K562 (cell line): ENCODE measurements around the gene UBQLN2. TPM values are rescaled to one million over a fixed set of nuclear protein-coding genes. Genes with fewer than 3 reads are reported as not detected.
"Not testable (repeated sequence)": the region's sequence is repeated elsewhere in the genome, so short reads cannot be mapped to it uniquely, and the experiment has no call there.

Source experiments
- ATAC-seq: fragments of 200-7000 bp; cut with Tn5 transposase; 3 replicates; pipeline ENCODE4 v1.9.1; 2020; ENCODE audit warnings: moderate library complexity
- BruUV-seq: library from RNA; stranded (reverse); fragments of 400-500 nt; replicated peaks from 2 replicates; lab custom pipeline; 2021; lab: Mats Ljungman, UMichigan
- CTCF ChIA-PET: fragments of 300-600 bp; formaldehyde crosslinking; extraction: SDS; loops from one replicate; lab custom pipeline; 2021; ENCODE audit warnings: low intra/inter-chr PET ratio; lab: Yijun Ruan, JAX
- POLR2A ChIA-PET: fragments of 300-600, 350-650 bp; sonication (Branson Sonifier 250); formaldehyde crosslinking; extraction: SDS; loops from one replicate; lab custom pipeline; 2021; ENCODE audit warnings: antibody characterized with exemption, inconsistent platforms; lab: Yijun Ruan, JAX
- DNase-seq, 4 experiments: peaks; one replicate each; pipeline versions ENCODE4 v3.0.0 to v3.0.0-alpha.2; 2011 to 2018; ENCODE audit warnings: low spot score in 3 of 4, mixed read lengths in 3 of 4; ENCODE audit errors: extremely low read depth in 1 of 4
- FAIRE-seq: peaks from 2 replicates; lab custom pipeline; 2011; peaks lifted over from hg19 to GRCh38; lab: Jason Lieb, UNC
- H2AFZ ChIP-seq: 2 replicates; pipeline ENCODE4 v1.6.0; 2011; ENCODE audit warnings: low read depth, low read length, control low read depth, inconsistent platforms
- H3K27ac ChIP-seq: fragments of 200-600 bp; 3 replicates; pipeline ENCODE4 v1.8.0; 2011; ENCODE audit warnings: low read depth, mild to moderate bottlenecking, control low read depth, inconsistent platforms, low read length, moderate library complexity, mixed read lengths; ENCODE audit errors: extremely low read depth
- H3K27me3 ChIP-seq, 2 experiments: fragments of 300-600 bp in 1 of 2; 2 replicates in 1 of 2; 3 replicates in 1 of 2; pipeline versions ENCODE4 v1.6.0 to v1.8.0; 2011; ENCODE audit warnings: inconsistent platforms in 2 of 2, low read length in 2 of 2, mild to moderate bottlenecking in 1 of 2, mixed read lengths in 1 of 2, moderate library complexity in 1 of 2; ENCODE audit not compliant: control insufficient read depth in 2 of 2, insufficient read depth in 2 of 2
- H3K36me3 ChIP-seq: fragments of 300-600 bp; 3 replicates; pipeline ENCODE4 v1.8.0; 2011; ENCODE audit warnings: mild to moderate bottlenecking, low read length, inconsistent platforms; ENCODE audit not compliant: control insufficient read depth, insufficient read depth
- H3K4me1 ChIP-seq, 2 experiments: fragments of 200-600 bp in 1 of 2; replicated peaks in 1 of 2; 2 replicates in 1 of 2; 3 replicates in 1 of 2; pipeline versions ENCODE4 v1.5.1 to v1.8.0; 2011; ENCODE audit warnings: inconsistent platforms in 2 of 2, low read length in 2 of 2, mild to moderate bottlenecking in 1 of 2, mixed read lengths in 1 of 2, moderate library complexity in 1 of 2; ENCODE audit not compliant: control insufficient read depth in 2 of 2, insufficient read depth in 2 of 2
- H3K4me2 ChIP-seq: 2 replicates; pipeline ENCODE4 v1.6.1; 2011; ENCODE audit warnings: low read length, control low read depth, inconsistent platforms, mixed read lengths; ENCODE audit not compliant: insufficient read depth
- H3K4me3 ChIP-seq: fragments of 200-600 bp; sonication (generic), shearing (Covaris generic); 2 replicates; pipeline ENCODE4 v1.5.1; 2016; ENCODE audit warnings: control low read depth, inconsistent platforms
- H3K79me2 ChIP-seq: fragments of 200-600 bp; 3 replicates; pipeline ENCODE4 v1.8.0; 2011; ENCODE audit warnings: low read length, inconsistent platforms; ENCODE audit not compliant: control insufficient read depth, insufficient read depth
- H3K9ac ChIP-seq, 2 experiments: 2 replicates each; pipeline versions ENCODE4 v1.6.0 to v1.6.1; 2011; ENCODE audit warnings: low read depth in 2 of 2, low read length in 2 of 2, control low read depth in 1 of 2, inconsistent platforms in 1 of 2, mild to moderate bottlenecking in 1 of 2, mixed read lengths in 1 of 2; ENCODE audit not compliant: insufficient read depth in 1 of 2
- H3K9me1 ChIP-seq: one replicate; pipeline ENCODE4 v1.6.0; 2011; ENCODE audit warnings: inconsistent platforms, mild to moderate bottlenecking, low read length, moderate library complexity; ENCODE audit not compliant: control insufficient read depth, insufficient read depth
- H3K9me3 ChIP-seq: replicated peaks from 2 replicates; pipeline ENCODE4 v1.5.1; 2011; ENCODE audit warnings: low read depth, low read length, inconsistent platforms; ENCODE audit not compliant: control insufficient read depth, insufficient read depth
- H4K20me1 ChIP-seq: replicated peaks from 2 replicates; pipeline ENCODE4 v1.6.1; 2011; ENCODE audit warnings: low read length, inconsistent platforms, mixed read lengths; ENCODE audit not compliant: control insufficient read depth, insufficient read depth
- CCNT2 ChIP-seq: IDR thresholded peaks from 2 replicates; pipeline ENCODE4 v1.6.1; 2011; ENCODE audit warnings: borderline replicate concordance, low read depth, mild to moderate bottlenecking, moderate library complexity, mixed read lengths, low read length; ENCODE audit not compliant: insufficient read length; ENCODE audit errors: extremely low read depth
- ZBTB8A ChIP-seq: fragments of 450-650 bp; IDR thresholded peaks from 2 replicates; pipeline ENCODE4 v1.6.1; 2018; ENCODE audit warnings: mild to moderate bottlenecking, moderate library complexity; ENCODE audit not compliant: partially characterized antibody
- ZNF143 ChIP-seq: sonication (generic); formaldehyde crosslinking; IDR thresholded peaks from 2 replicates; pipeline ENCODE4 v1.9.0; 2022; ENCODE audit warnings: mild to moderate bottlenecking, missing genetic modification reagents
- ZNF146 ChIP-seq: IDR thresholded peaks from one replicate; pipeline ENCODE4 v1.6.1; 2018; ENCODE audit warnings: missing compliant biosample characterization; ENCODE audit not compliant: unreplicated experiment
- WGBS: fragments of 100-300 bp; shearing (Covaris generic); methylation state at CpG from one replicate; pipeline ENCODE4 v1.1.6; 2016; ENCODE audit warnings: low coverage, mixed read lengths; ENCODE audit not compliant: insufficient coverage; ENCODE audit errors: missing lambda C conversion rate; 5-methylcytosine and 5-hydroxymethylcytosine counted together
- in situ Hi-C: fragments of 300-500 bp; cut with MboI; formaldehyde crosslinking; loops from 4 replicates; pipeline ENCODE4 v1.15.0; 2018; ENCODE audit warnings: inconsistent platforms, mixed read lengths
- intact Hi-C: fragments of 100-400 bp; cut with micrococcal nuclease; formaldehyde crosslinking; loops from 2 replicates; pipeline ENCODE4 v1.14.2; 2022
- polyA plus RNA-seq, 8 experiments: library from polyadenylated mRNA; depleted of rRNA in 4 of 8; stranded (reverse) in 5 of 8; unstranded in 3 of 8; fragments of >200 nt; fragmentation: Nextera tagmentation in 2 of 8; fragmentation: Illumina TruSeq in 1 of 8; extraction: Ambion mirVana in 2 of 8; extraction: Trizol in 1 of 8; gene quantifications; 2 replicates each; pipeline versions ENCODE4 v1.2.1 to v1.2.3, GENCODE V29; 2011 to 2014; ENCODE audit warnings: inconsistent platforms in 1 of 8, missing spikeins in 1 of 8
- total RNA-seq, 7 experiments: library from RNA; depleted of rRNA in 6 of 7; stranded (reverse); fragments of >200 nt in 6 of 7; fragmentation: Illumina TruSeq in 2 of 7; extraction: Trizol in 2 of 7; gene quantifications; 2 replicates each; pipeline versions ENCODE4 v1.2.1 to v1.2.3, GENCODE V29; 2011 to 2021; ENCODE audit warnings: low replicate concordance in 1 of 7

Gene UBQLN2
- total and polyA plus RNA-seq, 9 of the 15 experiments (the other 6 are each of a cell fraction or from before 2014, with no cell fraction given) = 1.5 to 17.9 (median 5.7) TPM

GRCh38 chrX:56588397-56589188 is 25.2 kb downstream of the UBQLN2 start:
- H3K9ac ChIP-seq = no peak overlapping the region
- no peak overlapping the region for H3K4me2 ChIP-seq
- WGBS = 15% methylated on average over 10 of the region's 11 CpGs
- no peaks in the 10 kb centered on the region for H3K36me3 ChIP-seq
- no peaks in the 10 kb centered on the region for H3K9me3 ChIP-seq
- no peak overlapping the region for H3K4me3 ChIP-seq
- POLR2A ChIA-PET = no interaction called here
- BruUV-seq = no TSS peak
- CTCF ChIA-PET = no interaction called here
- DNase-seq (no peak), FAIRE-seq (no peak), ATAC-seq (no peak)
- no peaks in the 10 kb centered on the region for H3K9me1 ChIP-seq
- H4K20me1 ChIP-seq = no peaks in the 10 kb centered on the region
- no peaks in the 10 kb centered on the region for H3K27me3 ChIP-seq
- no peak overlapping the region for H3K27ac ChIP-seq
- no peaks in the 10 kb centered on the region for H3K79me2 ChIP-seq
- intact Hi-C loops = no loop called here
- TF ChIP-seq CCNT2 (no peak), ZBTB8A (no peak), ZNF143 (CRISPR knock-in tag) (no peak)
- no peaks in the 10 kb centered on the region for H3K4me1 ChIP-seq
- H2AFZ ChIP-seq = no peak overlapping the region
- in situ Hi-C loops = no loop called here

- peak; percentile 54 for TF ChIP-seq ZNF146 (CRISPR knock-in tag)
- TF ChIP-seq, all 486 proteins: peak for 1; not testable (repeated sequence) for 485
- H2AFZ ChIP-seq, ATAC-seq, H3K27me3 ChIP-seq, H3K79me2 ChIP-seq, in situ Hi-C loops, H3K36me3 ChIP-seq, intact Hi-C loops, BruUV-seq, POLR2A ChIA-PET, H3K9me3 ChIP-seq, H3K9me1 ChIP-seq, CTCF ChIA-PET, FAIRE-seq, H3K4me3 ChIP-seq, H4K20me1 ChIP-seq, H3K27ac ChIP-seq, H3K4me1 ChIP-seq, DNase-seq, H3K9ac ChIP-seq, H3K4me2 ChIP-seq: not testable (repeated sequence)
- 0% methylated on average over 2 of the region's 2 CpGs for WGBS
Measured at GRCh38 chrX:56591830-56592229, 28.4 kb downstream of the UBQLN2 start.
